Body of pancreas (tissue), 4 donors: ENCODE results near the gene SLC12A2. TPM values are rescaled to one million over a fixed set of nuclear protein-coding genes. Genes with fewer than 3 reads are reported as not detected.

Experiments used
- ATAC-seq: fragments of 150-250 bp; one replicate; pipeline ENCODE4 v1.9.1; 2016
- DNase-seq, 4 donors: peaks; one replicate each; pipeline ENCODE4 v3.0.0-alpha.2; 2019
- H3K27ac ChIP-seq, 4 donors: fragments of 200-600 bp; sonication (generic); 1 replicate in 3 of 4; 2 replicates in 1 of 4; pipeline versions ENCODE4 v1.5.1 to v1.6.1; 2016 to 2019; ENCODE audit warnings: mild to moderate bottlenecking in 1 of 4, mixed read lengths in 1 of 4, moderate library complexity in 1 of 4
- H3K27me3 ChIP-seq, 2 donors: fragments of 200-600 bp; sonication (generic); one replicate each; pipeline ENCODE4 v1.6.0; 2016; ENCODE audit warnings: mild to moderate bottlenecking in 1 of 2
- H3K36me3 ChIP-seq, 2 donors: fragments of 200-600 bp; sonication (generic); replicated peaks in 1 of 2; 2 replicates each; pipeline ENCODE4 v1.5.1; 2016; ENCODE audit warnings: low read depth in 2 of 2; ENCODE audit not compliant: insufficient read depth in 1 of 2
- H3K4me1 ChIP-seq: fragments of 200-600 bp; sonication (generic); one replicate; pipeline ENCODE4 v1.6.0; 2016
- H3K4me3 ChIP-seq, 2 donors: fragments of 200-600 bp; sonication (generic); 1 replicate in 1 of 2; 2 replicates in 1 of 2; pipeline ENCODE4 v1.5.1; 2016 to 2019
- H3K9me3 ChIP-seq, 3 donors: fragments of 200-600 bp; sonication (generic); 1 replicate in 2 of 3; 2 replicates in 1 of 3; pipeline ENCODE4 v1.5.1; 2016
- POLR2A ChIP-seq, 3 donors: fragments of 450-650 bp; IDR thresholded peaks; one replicate each; pipeline ENCODE4 v1.6.1; 2016; ENCODE audit warnings: antibody characterized with exemption in 3 of 3, mild to moderate bottlenecking in 2 of 3
- WGBS, 2 donors: methylation state at CpG; one replicate each; pipeline ENCODE4 v1.1.5; 2017; 5-methylcytosine and 5-hydroxymethylcytosine counted together
- intact Hi-C: fragments of 100-400 bp; cut with DNase I; formaldehyde crosslinking; loops from one replicate; pipeline ENCODE4 v1.15.1; 2023
- total RNA-seq, 2 donors: library from RNA; depleted of rRNA; stranded (reverse); fragments of >200 nt; gene quantifications; one replicate each; pipeline ENCODE4 v1.1.0, GENCODE V29; 2016
- TF ChIP-seq, protein P1 (sequence below), 7 experiments: fragments of 450-650 bp in 4 of 7; fragments of 200-600 bp in 3 of 7; sonication (generic) in 3 of 7; IDR thresholded peaks; one replicate each; pipeline ENCODE4 v1.5.1; 2016 to 2019; ENCODE audit warnings: antibody characterized with exemption in 7 of 7

SLC12A2 gene
- total RNA-seq, 2 donors from 2014 or later, result 26.7 to 28.0 TPM

DNA sequence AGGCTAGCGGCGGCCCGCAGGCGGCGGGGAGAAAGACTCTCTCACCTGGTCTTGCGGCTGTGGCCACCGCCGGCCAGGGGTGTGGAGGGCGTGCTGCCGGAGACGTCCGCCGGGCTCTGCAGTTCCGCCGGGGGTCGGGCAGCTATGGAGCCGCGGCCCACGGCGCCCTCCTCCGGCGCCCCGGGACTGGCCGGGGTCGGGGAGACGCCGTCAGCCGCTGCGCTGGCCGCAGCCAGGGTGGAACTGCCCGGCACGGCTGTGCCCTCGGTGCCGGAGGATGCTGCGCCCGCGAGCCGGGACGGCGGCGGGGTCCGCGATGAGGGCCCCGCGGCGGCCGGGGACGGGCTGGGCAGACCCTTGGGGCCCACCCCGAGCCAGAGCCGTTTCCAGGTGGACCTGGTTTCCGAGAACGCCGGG, 253 bp downstream of the SLC12A2 start:
- 1% methylated on average over 53 of the region's 53 CpGs; no CpG with 5 or more reads in 1 of the 2 donors for WGBS, 2 donors
- Histone ChIP-seq H3K27ac (peak overlapping the region; percentile 91 to 97 (median 94)), H3K36me3 (no peaks in the 10 kb centered on the region), H3K4me1 (peaks cover 47% of the 10 kb centered on the region), H3K4me3 (peak overlapping the region; percentile 35 to 90), H3K27me3 (no peaks in the 10 kb centered on the region), H3K9me3 (no peaks in the 10 kb centered on the region)
- TF ChIP-seq, protein P1, sequence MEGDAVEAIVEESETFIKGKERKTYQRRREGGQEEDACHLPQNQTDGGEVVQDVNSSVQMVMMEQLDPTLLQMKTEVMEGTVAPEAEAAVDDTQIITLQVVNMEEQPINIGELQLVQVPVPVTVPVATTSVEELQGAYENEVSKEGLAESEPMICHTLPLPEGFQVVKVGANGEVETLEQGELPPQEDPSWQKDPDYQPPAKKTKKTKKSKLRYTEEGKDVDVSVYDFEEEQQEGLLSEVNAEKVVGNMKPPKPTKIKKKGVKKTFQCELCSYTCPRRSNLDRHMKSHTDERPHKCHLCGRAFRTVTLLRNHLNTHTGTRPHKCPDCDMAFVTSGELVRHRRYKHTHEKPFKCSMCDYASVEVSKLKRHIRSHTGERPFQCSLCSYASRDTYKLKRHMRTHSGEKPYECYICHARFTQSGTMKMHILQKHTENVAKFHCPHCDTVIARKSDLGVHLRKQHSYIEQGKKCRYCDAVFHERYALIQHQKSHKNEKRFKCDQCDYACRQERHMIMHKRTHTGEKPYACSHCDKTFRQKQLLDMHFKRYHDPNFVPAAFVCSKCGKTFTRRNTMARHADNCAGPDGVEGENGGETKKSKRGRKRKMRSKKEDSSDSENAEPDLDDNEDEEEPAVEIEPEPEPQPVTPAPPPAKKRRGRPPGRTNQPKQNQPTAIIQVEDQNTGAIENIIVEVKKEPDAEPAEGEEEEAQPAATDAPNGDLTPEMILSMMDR (IDR thresholded peaks at IDR 0.05), result peak in 5 of 7 experiments; percentile 7 to 58 (median 42)
- TF ChIP-seq POLR2A (IDR thresholded peaks at IDR 0.05), result peak in 1 of 3 donors; percentile 69
- ATAC-seq, result peak; percentile 49
- intact Hi-C loops, result no loop called here
- DNase-seq, result no peak

DNA sequence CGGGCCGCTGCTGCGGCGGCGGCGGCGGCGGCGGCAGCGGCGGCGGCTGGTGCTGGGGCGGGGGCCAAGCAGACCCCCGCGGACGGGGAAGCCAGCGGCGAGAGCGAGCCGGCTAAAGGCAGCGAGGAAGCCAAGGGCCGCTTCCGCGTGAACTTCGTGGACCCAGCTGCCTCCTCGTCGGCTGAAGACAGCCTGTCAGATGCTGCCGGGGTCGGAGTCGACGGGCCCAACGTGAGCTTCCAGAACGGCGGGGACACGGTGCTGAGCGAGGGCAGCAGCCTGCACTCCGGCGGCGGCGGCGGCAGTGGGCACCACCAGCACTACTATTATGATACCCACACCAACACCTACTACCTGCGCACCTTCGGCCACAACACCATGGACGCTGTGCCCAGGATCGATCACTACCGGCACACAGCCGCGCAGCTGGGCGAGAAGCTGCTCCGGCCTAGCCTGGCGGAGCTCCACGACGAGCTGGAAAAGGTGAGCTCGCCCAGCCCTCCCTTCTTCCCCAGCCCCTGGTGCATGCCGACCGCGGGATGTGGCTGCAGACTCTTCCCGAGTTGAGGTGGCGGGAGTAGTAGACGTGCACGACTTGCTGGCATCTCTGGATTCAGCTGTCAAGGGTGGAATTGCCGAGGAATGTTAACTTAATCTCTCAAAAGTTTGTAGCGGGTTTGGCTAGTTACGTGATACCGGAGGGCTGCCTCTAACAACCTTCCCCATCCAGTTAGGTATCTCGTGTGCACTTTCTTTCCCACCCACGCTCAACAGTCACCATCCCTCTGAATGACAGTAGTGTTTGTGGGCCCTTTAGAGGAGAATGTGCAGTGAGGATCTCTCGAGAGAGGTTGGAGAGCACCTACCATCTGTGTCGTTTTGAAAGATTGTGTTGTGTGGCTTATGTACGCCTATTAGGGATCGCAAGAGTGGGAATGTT, 932 bp downstream of the SLC12A2 start:
- Histone ChIP-seq H3K27ac (peak overlapping the region; percentile 91 to 97 (median 94)), H3K36me3 (no peaks in the 10 kb centered on the region), H3K27me3 (no peaks in the 10 kb centered on the region), H3K4me1 (peaks cover 40% of the 10 kb centered on the region), H3K9me3 (no peaks in the 10 kb centered on the region), H3K4me3 (peak overlapping the region; percentile 35 to 90)
- DNase-seq (peak; percentile 34 to 63 (median 52)), ATAC-seq (peak; percentile 5)
- intact Hi-C loops, result no loop called here
- TF ChIP-seq POLR2A (IDR thresholded peaks at IDR 0.05), result peak in 1 of 3 donors; percentile 13
- TF ChIP-seq, protein P1 (IDR thresholded peaks at IDR 0.05), result no peak
- 0 to 2% methylated on average over 10 to 71 of the region's 71 CpGs for WGBS, 2 donors

DNA sequence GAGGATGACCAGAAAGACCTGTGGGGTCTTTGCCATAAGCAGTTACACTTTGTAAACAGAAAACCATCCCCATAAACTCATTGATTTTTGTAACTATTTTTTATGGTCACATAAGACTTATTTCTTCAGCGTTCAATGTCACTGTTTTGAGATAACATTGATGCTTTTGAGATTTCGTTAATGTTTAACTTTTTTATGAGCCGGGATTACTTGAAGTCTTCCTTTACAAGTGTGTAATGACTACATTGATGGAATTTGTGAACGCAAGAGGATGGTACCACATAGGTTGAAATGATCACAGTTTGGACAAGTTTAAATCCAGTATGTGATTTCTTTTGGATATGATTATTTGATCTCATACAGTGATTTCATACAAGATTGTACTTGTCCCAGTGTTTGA, 1.8 kb downstream of the SLC12A2 start:
- Histone ChIP-seq H3K4me1 (peaks cover 31% of the 10 kb centered on the region), H3K36me3 (no peaks in the 10 kb centered on the region), H3K4me3 (peak overlapping the region in 1 of 2 donors; percentile 90), H3K27me3 (no peaks in the 10 kb centered on the region), H3K27ac (no peak overlapping the region), H3K9me3 (no peaks in the 10 kb centered on the region)
- 11 to 13% methylated on average over 4 of the region's 4 CpGs for WGBS, 2 donors
- TF ChIP-seq, protein P1 (IDR thresholded peaks at IDR 0.05), result no peak
- no peak for TF ChIP-seq POLR2A (IDR thresholded peaks at IDR 0.05)
- intact Hi-C loops, result no loop called here
- no peak for DNase-seq
- ATAC-seq, result no peak

DNA sequence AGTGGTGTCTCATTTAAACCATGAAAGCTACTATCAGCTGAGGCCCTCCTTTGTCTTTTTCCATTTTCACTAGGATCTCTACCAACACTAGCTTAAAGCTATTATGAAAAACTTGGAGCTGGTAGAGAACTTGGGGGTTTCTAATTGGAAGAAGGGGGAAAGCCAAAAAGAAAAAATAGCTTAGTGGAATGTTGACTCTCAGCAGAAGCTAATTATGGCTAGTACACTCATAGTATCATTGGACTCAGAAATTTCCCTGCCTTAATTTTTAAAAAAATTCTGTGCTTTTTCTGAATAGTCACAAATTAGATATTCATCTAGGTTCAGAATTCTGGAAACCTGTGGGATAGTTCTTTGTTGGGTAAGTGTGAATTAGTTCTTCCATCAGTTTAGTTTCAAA, 8.0 kb downstream of the SLC12A2 start:
- Histone ChIP-seq H3K27ac (no peak overlapping the region), H3K4me1 (no peaks in the 10 kb centered on the region), H3K9me3 (no peaks in the 10 kb centered on the region), H3K4me3 (no peak overlapping the region), H3K27me3 (no peaks in the 10 kb centered on the region), H3K36me3 (no peaks in the 10 kb centered on the region)
- DNase-seq (no peak), ATAC-seq (no peak)
- TF ChIP-seq, protein P1 (IDR thresholded peaks at IDR 0.05), result no peak
- TF ChIP-seq POLR2A (IDR thresholded peaks at IDR 0.05), result no peak
- intact Hi-C loops, result no loop called here
